HG03571 (cell line): ENCODE data around the gene RBM42.
A peak's percentile ranks its signal among the peaks of the same experiment; 100 is the strongest.
"Not testable (repeated sequence)": the region's sequence is repeated elsewhere in the genome, so short reads cannot be mapped to it uniquely, and the experiment has no call there.

Experiments used
- ATAC-seq: cut with Tn5 transposase; IDR thresholded peaks from one replicate; pipeline ENCODE4 v1.9.1; 2021; ENCODE audit not compliant: unreplicated experiment

Gene RBM42

DNA sequence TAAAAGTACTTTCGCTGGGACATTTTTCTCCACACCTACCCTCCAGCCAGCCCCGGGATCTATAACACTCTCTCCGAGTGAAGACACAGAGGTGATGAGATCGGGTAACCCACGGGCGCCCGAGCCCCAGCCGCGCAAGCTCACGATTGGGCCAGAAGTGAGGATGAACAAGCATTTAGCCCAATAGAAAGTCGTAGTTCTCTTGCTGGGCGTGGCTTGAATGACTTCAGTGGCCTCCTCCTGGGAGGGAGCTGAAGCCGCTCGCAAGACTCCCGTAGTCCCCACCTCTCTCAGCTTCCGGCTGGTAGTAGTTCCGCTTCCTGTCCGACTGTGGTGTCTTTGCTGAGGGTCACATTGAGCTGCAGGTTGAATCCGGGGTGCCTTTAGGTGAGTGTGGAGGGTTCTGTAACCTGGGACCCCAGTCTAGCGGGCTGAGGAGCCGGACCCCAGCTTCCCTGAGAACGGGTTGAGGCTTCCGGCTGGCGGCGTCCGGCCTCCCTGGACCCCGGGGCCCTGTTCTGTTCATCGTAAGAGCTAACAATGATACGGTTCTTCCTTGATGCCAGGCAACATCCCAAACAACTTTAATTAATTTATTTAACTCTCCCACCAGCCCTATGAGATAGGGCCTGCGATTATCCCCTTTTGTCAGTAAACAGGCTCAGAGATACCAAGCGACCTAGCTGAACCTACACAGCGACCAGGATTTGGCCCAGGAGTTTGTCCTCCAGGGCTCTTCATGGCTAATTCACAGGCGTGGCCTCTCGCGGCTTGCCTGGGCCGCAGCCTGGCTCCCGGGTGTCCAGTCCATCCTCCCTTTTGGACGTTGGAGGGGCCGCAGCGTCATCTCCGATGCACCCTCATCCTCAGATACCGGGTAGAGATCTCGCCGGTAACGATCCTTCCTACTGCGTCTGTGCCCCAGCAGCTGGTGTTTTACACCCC lies 19.5 kb downstream of the RBM42 start, which contains the start of gene COX6B1:
Gene COX6B1 (plus strand): TSS at position 307 of the 945 bp plus-strand sequence. CDS start 2,921 bp downstream, outside the sequence.
- ATAC-seq = peak; percentile 60

DNA sequence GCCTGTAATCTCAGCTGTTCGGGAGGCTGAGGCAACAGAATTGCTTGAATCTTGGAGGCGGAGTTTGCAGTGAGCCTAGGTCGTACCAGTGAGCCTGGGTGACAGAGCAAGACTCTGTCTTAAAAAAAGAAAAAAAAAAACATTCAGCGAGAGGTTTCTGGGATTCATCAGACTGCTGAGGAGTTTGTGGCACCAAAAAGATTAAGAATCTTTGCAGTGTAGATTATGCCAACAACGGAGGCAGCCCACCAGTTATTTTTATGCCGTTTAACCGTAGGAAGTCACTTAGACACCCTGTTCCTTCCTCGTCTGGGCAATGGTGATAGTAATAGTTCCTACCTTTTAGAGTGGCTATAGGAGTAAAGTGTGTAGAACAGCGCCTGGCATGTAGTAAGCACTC lies 21.7 kb downstream of the RBM42 start:
- no peak for ATAC-seq

DNA sequence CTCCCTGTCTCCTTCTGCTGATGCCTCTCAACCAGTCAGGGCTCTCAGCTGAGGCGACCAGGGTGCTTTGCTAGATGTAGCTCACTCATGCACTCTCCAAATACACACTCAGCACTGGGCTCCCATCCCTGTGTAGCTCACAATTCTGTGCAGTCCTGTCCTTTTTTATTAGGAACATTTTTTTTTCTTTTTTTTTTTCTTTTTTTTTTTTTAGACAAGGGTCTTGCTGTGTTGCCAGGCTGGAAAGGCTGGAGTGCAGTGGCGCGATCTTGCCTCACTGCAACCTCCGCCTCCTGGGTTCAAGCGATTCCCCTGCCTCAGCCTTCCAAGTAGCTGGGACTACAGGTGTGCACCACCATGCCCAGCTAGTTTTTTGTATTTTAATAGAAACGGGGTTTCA lies 26.0 kb downstream of the RBM42 start:
- not testable (repeated sequence) for ATAC-seq

DNA sequence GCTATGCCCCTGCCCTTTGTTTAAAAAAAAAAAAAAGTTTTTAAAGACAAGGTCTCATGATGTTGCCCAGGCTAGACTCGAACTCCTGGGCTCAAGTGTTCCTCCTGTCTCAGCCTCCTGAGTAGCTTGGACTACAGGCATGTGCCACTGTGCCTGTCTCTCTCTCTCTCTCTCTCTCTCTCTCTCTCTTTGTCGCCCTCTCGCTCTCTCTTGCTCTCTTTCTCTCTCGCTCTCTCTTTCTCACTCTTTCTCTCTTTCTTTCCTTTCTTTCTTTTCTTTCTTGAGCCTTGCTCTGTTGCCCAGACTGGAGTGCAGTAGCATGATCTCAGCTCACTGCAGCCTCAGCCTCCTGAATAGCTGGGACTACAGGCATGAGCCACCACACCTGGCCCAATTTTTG lies 26.8 kb downstream of the RBM42 start:
- ATAC-seq = no peak

DNA sequence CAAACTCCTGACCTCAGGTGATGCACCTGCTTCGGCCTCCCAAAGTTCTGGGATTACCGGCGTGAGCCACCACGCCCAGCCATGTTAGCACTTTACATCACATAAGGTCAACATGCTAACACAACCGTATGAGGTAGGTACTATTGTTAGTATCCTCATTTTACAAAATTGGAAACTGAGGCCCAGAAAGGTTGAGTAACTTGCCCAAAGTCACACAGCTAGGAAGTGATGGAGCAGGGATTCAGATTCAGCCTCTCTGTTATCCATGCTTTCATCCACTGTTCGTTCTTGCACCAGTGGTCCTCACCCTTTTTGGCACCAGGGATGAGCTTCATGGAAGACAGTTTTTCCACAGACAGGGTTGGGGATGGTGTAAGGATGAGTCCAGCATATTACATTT lies 27.9 kb downstream of the RBM42 start:
- ATAC-seq = no peak

DNA sequence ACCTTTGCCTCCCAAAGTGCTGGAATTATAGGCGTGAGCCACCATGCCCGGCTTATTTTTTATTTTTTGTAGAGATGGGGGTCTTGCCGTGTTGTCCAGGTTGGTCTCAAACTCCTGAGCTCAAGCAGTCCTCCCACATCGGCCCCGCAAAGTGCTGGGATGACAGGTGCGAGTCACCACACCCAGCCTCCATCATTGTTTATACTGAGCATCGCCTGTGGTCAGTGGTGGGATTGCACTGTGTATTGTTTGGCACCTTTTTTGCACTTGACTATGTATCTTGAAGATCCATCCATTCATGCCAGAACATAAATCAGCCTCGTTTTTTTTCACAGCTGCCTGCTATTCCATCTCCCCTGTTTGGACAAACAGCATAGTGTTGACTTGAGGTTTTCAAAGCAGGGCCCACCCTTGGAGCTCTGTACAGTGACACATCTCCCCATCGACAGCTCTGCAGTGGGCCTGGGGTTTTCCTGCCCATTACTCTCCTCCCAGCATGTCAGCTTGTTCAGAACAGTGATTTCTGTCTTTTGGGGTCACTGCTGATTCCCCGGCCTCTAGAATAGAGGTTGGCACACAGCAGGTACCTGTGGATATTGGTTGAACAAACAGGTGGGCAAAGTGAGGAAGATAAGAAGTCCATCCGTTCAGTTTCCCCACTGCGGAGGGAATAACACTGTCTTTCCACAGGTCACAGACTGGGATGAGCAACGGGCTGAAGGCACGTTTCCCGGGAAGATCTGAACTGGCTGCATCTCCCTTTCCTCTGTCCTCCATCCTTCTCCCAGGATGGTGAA lies 29.3 kb downstream of the RBM42 start:
- no peak for ATAC-seq

DNA sequence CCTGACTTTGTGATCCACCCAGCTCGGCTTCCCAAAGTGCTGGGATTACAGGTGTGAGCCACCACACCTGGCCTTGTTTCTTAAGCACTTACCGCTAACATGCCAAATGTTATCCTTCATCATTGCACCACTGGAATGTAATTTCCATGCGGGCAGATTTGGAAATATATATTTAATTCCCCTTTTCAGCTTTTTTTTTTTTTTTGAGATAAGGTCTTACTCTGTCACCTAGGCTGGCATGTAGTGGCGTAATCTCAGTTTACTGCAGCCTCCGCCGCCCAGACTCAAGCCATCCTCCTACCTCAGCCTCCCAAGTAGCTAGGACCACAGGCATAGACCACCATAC lies 33.1 kb downstream of the RBM42 start:
- no peak for ATAC-seq

DNA sequence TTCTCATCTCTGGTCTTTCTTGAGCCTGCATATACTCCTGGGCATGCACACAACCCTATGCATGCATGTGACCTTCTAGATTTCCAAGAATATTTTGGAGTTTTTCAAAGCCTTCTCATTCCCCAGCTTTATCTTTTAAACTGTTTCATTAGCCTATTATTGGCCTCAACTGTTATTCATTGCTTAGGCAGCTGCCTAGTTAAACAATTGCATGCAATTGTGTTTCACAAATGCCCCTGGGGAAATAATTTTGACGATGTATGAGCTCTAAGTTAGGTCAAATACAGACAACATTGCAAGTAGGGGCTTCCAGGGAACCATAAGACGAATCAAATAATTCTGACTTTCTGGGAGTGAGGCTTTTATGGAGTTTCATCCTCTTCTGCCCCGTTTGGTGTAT lies 35.1 kb downstream of the RBM42 start:
- no peak for ATAC-seq

DNA sequence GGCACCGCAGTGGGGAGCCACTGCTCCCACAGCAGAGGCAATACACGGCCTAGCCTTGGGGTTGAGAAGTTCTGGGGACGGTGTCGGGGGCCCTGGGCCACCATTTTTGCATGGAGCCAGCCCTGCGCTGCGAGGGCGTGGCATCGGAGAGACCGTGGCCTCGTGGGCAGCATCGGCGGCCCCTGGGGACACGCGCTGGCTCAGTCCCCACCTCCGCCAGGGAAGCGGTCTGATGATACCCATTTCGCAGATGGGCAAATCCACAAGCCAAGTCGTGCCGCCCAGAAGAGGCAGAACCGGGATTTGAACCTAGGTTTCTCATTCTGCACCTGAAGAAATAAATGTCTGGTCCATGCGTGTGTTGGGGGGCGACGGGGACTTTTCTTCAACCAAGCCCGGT lies 36.3 kb downstream of the RBM42 start:
- no peak for ATAC-seq

DNA sequence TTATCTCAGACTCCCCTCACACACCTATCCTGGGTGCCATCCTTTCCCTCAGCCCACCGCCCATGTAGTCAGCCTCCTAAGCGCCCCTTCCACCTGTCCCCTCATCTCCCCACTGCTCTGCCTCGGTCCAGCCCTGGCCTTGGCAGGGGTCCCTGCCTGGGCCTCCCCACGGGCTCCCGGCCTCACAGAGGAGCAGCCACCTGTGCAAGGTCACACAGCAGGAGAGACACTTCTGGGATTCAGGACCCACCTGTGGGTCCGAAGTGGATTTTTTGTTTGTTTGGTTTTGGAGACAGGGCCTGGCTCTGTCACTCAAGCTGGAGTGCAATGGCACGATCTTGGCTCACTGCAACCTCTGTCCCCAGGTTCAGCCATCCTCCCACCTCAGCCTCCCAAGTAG lies 36.8 kb downstream of the RBM42 start:
- ATAC-seq = no peak

DNA sequence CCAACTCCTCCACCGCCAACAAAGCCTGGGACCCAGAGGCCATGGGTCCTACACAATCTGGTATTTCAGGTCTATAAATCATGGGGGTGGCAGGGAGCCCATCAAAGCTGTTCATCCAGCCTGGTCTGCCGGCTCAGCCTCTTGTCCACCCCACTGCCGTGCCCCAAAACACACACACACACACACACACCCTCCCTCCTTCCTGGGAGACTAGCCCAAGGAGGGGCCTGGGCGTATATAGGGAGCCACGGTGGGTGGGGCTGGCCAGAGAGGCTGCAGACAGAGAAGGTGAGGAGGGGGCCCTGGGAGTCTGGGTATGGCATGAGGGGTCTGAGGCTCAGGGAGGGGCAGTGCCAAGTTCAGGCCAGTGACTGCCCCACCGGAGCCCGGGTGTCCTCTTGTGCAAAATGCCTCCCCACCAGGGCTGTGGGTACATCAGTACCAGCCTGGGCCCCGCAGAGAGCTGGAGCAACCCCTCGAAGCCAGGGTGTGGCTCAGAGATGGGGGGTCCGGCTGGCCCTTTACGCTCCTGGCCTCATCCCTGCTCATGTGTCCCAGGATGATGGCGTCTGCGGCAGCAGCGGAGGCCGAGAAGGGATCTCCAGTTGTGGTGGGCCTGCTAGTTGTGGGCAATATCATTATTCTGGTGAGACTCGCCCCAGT lies 37.5 kb downstream of the RBM42 start, which contains the start of gene UPK1A:
Gene UPK1A (plus strand): TSS at position 267 of the 663 bp plus-strand sequence. CDS start 296 bp downstream, at position 563.
- ATAC-seq = no peak

DNA sequence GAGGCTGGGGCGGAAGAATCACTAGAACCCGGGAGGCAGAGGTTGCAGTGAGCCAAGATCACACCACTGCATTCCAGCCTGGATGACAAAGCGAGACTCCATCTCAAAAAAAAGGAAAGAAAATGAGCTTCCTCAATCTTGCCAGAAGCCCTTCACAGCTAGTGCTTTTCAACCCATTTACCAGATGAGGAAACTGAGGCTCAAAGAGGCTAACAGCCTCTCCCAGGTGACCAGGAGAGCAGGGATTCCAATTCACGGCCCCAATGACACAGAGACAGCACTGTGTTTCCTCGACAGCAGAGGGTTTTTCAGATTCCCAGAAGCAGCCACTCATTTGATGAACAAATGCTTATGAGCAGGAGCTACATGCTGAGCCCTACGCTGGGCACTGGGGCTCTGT lies 40.7 kb downstream of the RBM42 start:
- ATAC-seq = no peak

DNA sequence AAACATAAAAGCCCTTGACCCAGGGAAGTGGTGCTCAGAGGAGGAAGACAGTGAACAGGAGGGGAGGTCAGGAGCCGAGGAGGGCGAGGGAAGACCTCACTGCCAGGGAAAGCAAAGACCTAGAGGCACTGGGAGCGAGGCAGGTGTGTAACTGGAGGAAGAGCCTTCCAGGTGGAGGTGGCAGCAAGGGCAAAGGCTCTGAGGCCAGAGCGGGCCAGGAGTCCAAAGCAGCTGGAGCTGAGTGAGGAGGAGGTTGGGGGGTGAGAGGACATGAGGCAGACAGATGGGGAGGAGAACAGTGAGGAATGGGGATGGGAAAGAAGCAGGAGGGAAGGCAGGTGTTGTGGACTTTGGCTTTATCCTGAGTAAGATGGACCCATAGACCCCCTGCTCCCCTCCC lies 41.1 kb downstream of the RBM42 start:
- no peak for ATAC-seq

DNA sequence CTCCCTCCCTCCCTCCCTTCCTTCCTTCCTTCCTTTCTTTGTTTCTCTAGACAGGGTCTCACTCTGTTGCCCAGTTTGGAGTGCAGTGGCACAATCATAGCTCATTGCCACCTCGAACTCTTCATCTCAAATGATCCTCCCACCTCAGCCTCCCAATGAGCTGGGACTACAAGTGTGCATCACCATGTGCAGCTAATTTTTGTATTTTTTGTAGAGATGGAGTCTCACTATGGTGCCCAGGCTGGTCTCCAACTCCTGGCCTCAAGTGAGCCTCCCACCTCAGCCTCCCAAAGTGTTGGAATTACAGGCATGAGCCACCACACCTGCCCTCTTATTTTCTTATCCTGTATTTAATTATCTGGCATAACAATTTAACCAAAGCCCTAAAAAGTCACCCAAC lies 41.9 kb downstream of the RBM42 start:
- no peak for ATAC-seq

DNA sequence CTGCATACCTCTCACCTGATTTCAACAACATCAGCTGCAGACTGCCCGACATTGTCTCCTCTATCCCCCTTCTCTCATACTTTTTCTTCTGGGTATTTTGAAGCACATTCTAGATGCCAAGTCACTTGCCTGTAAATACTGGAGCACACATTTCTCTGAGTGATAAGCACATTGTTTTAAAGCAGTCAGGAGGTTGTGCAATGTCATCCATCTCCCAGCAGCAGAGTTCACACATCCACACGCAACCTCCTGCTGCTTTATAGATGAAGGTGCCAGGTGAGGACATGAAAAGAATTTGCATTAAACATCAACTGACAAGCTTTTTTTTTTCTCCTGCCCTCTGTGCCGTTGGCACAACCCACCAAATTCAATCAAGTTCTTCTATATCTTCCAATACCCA lies 43.0 kb downstream of the RBM42 start:
- no peak for ATAC-seq

DNA sequence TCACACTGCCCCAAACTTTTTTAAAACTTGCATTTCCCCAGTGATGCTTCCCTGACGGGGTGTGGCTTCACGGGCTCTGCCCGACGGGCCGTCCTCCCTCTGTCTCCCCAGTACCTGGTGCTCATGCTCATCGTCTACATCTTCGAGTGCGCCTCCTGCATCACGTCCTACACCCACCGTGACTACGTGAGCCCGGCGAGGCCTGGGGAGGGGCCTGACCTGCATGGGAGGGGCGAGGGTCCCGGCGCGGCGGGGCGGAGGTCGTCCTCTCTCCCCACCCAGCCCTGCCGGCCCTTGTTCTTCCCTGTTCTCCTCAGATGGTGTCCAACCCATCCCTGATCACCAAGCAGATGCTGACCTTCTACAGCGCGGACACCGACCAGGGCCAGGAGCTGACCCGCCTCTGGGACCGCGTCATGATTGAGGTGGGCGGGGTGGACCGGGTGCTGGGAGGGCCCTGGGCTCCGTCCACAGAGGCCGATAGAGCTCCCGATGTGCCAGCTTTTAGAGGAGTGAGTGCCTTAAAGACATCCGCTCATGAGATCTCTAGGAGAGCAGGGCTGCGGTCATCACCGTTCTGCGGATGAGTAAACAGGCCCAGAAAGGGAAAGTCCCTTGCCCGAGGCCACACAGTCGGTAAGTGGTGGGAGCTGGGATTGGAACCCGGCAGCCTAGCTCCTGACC lies 44.4 kb downstream of the RBM42 start:
- ATAC-seq = no peak

DNA sequence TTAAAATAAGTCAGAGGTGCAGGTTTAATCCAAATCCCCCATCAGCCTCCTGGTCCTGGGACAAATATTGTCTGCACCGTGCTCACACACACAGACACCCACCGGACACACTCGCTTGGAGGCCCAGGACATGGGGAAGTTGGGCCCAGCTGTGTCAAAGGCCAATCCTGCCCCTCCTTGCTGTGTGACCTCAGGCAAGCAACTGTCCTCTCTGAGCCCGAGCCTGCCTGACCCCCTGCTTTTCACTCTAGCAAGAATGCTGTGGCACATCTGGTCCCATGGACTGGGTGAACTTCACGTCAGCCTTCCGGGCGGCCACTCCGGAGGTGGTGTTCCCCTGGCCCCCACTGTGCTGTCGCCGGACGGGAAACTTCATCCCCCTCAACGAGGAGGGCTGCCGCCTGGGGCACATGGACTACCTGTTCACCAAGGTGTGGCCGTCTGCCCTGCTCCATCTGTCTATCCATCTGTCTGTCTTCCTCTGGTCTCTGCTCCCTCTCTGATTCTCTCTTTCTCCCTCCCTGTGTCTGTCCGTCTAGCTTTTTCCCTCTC lies 46.8 kb downstream of the RBM42 start:
- no peak for ATAC-seq
